GM18498 (cell line): ENCODE measurements around the gene RAD51C.
A peak's percentile ranks its signal among the peaks of the same experiment; 100 is the strongest.
"Not testable (repeated sequence)": the region's sequence is repeated elsewhere in the genome, so short reads cannot be mapped to it uniquely, and the experiment has no call there.

Experiments
- ATAC-seq: cut with Tn5 transposase; IDR thresholded peaks from one replicate; pipeline ENCODE4 v1.9.1; 2021; ENCODE audit warnings: mild to moderate bottlenecking, moderate library complexity; ENCODE audit not compliant: unreplicated experiment

RAD51C gene

DNA sequence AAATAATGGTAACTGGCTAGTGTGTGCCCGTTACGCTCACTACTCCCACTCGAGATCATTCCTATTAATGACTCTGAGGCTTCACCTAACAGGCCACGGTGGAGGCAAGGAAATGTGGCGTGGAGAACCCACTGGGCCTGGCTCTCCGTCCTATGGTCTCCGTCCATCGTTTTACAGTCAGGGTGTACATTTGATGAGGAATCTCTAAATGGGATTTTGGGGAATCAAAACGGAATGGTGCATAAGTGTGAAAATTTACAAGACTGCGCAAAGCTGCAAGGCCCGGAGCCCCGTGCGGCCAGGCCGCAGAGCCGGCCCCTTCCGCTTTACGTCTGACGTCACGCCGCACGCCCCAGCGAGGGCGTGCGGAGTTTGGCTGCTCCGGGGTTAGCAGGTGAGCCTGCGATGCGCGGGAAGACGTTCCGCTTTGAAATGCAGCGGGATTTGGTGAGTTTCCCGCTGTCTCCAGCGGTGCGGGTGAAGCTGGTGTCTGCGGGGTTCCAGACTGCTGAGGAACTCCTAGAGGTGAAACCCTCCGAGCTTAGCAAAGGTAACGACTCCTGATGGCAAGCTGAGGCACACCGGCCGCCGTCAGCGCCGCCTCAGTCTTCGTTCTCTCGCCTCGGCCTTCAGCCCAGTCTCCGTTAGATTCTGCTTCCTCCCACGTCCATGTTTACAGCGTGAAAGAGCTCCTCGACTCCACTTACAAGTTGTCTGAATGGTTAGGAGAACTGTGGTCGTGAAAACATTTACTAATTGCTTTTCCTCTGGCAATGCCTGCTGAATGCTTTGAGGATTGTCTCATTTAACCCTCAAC, at the start of gene RAD51C:
Gene RAD51C, plus strand, starts transcription at position 364 of the 817 bp plus-strand sequence. Its CDS starts 42 bp downstream, at position 406.
- peak; percentile 97 for ATAC-seq

DNA sequence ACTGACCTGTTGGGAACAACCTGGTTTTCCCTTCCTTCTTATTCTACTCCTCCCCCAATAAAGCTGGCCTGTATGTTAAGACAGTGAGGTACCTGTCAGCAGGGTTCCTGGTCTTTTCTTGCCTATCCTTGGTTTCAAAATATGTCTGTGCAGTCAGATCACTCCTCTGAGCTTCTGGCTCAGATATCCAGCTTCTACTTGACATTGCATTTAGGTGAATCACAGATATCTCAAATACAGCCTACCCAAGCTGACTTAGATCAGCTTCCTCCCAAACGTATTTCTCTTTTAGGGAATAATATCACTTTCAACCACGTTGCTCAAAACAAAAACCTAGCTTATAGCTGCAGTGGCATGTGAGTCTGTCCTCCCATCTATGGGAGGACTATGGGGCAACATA, 49.3 kb upstream of the RAD51C start:
- ATAC-seq: no peak

DNA sequence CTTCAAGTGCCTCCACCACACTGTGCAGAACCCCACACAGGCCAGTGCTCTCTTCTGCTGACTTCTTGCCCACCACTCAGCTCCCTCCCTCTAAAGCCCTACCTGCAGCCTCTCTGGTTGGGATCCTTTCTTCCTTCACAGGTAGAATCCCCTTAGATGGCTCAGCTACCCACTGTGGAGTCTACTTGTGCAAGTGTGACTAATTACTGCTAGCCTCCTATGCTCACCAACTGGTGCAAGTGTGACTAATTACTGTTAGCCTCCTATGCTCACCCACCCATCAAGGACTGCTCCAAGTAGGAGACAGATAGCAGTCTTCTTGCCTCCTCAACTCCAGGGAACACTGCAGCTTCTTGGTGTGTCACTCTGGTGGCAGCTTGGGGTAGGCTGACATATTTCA, 44.2 kb upstream of the RAD51C start:
- ATAC-seq: no peak

DNA sequence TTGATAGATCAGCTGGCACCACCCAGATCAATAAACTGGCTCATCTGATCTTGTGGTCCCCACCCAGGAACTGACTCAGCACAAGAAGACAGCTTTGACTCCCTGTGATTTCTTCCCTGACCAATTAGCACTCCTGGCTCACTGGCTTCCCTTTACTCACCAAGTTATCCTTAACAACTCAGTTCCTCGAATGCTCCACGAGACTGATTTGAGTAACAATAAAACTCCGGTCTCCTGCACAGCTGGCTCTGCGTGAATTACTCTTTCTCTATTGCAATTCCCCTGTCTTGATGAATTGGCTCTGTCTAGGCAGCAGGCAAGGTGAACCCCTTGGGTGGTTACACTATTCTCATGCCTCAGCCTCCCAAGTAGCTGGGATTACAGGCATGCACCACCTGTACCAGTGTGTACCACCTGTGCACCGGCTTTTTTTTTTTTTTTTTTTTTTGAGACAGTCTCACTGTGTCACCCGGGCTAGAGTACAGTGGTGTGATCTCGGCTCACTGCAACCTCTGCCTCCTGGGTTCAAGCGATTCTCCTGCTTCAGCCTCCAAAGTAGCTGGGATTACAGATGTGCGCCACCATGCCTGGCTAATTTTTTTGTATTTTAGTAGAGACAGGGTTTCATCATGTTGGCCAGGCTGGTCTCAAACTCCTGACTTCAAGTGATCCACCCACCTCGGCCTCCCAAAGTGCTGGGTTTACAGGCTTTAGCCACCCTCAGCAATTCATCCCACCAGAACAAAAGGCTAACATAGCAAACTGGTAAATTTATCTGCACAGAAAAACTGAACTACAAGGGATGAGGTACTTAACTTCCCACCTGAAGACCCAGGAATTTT, 34.2 kb upstream of the RAD51C start:
- peak; percentile 18 for ATAC-seq

DNA sequence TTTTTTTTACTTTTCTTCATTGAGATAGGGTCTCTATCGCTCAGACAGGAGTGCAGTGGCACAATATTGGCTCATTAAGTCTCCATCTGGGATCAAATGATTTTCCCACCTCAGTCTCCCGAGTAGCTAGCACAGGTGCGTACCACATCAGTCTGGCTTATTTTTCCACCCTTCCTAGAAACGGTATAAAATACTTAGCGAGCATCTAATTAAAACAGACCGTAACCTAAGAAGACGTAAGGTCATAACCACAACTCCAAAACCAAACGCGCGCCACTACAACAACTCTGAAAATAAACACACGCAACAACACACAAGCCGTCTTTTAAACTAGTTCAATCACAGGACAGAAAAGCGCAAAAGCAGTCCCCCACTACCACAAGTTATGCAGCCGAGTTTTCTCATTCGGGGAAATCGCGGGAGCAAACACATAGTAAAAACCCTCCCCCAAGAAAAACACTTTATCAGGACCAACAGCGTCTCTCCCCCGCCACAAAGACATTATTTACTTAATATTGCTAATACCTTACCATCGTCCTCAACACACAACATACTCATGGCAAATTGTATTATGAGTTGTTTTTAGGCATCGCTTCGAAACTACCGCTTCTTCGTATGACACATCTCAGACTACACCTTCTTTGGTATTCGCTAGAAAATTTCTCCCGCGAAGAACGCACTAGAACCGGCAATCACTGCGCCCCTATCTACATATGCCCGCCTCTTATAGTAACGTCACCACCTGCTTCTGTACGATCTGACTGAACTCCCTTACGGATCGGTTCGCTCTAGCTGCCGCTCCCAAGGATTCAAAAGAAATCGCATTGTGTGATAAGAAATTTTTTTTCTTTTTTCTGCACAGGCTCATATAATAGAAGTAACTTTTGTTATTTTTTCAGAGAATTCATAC, 33.3 kb upstream of the RAD51C start:
- peak; percentile 81 for ATAC-seq

DNA sequence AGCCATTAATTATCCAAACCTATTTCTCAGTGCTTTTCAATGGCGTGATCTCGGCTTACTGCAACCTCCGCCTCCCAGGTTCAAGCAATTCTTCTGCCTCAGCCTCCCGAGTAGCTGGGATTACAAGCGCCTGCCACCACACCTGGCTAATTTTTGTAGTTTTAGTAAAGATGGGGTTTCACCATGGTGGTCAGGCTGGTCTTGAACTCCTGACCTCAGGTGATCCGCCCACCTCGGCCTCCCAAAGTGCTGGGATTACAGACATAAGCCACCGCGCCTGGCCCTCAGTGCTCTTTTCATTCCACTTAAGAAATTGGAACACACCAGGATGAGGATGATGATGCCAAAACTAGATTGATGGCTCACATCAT, 32.7 kb upstream of the RAD51C start:
- not testable (repeated sequence) for ATAC-seq

DNA sequence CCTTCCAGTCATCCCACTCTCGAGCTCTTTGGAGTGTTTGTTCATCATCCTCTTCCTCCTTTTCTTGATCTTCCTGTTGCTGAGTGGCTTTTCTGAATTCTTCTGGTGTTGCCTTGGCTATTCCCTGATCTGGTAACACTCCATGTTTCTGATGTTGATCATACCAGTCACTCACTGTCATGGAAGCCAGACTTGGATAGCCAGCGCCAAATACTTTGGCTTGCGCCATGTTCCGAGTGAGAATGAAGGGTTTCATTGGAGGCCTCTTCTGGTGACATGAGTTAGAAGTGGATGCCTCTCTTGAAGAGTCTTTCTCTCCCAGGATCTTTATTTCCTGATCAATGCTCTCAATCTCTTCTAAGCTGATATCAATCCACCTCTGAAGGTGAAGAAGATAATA, 31.8 kb upstream of the RAD51C start:
- ATAC-seq: no peak

DNA sequence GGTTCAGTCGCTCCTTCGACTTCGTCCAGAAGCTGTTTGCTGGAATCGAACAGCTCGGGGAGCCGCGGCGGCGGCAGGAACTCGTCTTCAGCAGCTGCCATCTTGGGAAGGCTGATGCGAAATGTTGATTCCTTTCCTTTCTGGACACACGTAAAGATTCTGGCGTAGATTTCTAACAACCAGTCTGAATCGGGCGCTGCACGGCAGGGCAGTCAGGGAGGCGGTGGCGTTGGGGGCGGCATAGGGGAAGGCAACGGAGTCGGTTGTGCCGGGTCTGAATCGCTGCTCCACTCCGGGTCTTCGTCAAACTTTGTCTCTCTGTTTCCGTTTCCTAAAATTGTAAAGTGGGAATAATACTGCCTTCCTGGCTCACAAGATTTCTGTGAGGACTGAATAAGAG, 30.9 kb upstream of the RAD51C start:
- ATAC-seq: no peak

DNA sequence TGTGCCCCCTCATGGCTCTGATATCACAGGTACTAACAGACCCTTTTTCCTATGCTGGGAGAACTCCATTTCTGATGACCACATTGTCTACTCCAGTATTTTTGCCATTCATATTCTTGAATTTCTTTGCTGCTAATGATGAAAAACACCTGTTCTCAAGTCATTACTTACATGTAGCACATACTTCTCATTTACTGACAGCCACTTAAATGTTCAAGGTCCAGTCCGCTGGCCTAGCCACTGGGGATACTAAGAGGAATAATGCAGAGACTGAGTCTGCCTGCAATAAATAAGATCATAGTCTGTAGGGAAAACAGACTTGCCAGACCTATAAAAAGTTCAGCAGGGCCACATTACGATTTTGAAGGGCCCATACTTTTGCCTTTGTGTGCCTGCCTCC, 28.1 kb upstream of the RAD51C start:
- ATAC-seq: no peak

DNA sequence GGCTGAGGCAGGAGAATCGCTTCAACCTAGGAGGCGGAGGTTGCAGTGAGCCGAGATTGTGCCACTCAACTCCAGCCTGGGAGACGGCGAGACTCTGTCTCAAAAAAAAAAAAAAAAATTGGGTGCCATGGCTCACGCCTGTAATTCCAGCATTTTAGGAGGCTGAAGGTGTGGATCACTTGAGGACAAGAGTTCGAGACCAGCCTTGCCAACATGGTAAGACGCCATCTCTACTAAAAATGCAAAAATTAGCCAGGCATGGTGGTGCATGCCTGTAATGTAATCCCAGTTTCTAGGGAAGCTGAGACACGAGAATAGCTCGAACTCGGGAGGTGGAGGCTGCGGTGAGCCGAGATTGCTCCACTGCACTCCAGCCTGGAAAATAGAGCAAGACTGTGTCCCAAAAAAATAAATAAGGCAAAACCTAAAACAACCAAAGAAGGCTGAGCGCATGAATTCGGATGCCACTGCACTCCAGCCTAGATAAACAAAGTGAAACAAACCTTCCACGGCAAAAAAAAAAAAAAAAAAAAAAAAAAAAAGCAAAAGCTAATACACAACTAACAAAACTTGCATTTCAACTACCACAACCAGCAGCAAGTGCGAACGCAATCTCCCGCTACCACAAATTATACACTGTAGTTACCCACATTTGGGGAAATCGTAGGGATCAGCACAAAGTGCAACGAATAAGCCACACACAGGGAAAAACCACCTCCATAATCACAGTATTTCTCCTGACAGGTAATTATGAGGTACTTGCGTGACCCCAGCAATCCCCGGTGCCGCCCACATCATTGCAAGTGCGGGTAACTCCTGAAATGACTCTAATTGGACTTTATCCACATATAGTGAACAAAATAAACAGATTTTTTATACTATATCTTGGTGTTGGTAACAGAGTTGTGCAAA, 26.2 kb upstream of the RAD51C start:
- no peak for ATAC-seq

DNA sequence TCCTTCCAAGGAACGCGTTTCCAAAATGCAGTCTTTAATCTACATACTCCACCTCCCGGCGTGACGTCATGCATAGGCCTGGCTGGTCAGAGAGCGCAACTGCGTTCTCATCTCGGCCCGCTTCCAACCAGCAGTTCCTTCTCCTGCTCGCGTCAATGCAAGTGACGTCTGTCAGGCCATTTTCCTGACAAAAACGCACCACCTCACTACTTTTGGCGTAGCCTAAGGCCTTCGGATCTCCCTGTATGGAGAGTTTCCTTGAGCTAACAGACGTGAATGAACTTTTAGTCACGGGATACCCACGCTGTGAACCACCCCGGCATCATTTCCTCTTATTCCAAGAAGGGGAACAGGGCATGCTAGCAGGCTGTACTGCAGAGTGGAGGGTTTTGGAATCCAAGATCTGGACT, 25.5 kb upstream of the RAD51C start:
- no peak for ATAC-seq

DNA sequence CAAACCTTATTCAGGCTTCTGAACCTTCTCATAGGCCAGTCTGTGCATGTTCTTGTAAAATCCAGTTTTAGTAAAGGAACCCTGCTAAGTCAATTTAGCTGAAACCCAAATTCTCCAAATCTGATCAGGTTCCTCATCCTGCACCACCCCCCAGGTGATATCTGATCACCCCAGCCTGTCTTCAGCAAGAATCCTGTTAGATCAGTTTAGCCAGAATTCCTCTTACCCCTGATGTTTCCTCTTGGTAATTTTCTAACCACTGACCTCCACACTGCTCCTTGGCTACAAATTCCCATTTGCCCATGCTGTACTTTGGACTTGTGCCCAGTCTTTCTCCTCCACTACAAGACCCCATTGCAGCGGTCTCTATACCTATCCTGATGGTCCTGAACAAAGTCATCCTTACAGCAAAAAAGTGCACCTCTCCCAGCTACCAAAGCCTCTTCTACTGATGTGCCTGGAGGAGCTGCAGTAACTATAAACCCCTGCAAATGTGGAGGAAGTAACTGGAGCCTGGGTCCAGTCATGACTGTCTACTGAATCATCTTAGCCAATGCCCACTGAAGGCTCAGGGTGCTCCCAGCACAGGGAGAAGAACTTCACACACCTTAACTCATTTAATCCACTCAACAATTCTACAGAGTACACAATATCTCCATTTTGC, 24.3 kb upstream of the RAD51C start:
- no peak for ATAC-seq

DNA sequence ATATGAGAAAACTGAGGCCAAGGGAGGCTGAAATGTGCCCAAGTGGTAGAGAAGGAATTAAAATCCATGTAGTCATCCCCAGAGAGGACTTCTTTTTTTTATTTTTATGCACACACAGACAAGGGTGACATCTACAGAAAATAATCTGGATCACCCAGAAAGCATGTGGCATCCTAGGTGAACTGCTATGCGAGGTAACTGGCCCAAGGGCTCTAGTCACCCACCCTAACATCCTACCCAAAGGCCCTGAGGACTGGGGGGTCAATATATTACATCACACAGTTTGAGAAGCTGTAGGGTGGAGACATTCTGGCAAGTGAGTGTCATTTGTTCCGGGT, 23.8 kb upstream of the RAD51C start:
- ATAC-seq: no peak

DNA sequence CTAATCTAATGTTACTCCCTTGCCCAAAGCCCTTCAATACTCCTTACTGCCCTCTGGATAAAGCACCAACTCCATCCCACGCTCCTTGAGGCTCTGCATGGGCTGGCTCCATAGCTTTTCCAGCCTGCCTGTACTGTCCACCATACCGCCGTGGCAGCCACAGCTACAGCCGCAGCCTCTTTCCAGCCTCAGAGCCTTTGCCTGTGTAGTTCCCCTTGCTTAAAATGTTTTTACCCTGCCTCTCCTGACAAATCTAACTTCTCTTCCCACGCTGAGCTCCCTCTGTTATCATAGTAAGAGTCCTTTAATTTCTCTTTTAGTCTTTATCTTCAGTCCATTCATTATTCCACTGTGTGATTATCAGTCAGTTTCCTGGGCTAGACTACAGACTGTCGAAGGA, 22.5 kb upstream of the RAD51C start:
- no peak for ATAC-seq

DNA sequence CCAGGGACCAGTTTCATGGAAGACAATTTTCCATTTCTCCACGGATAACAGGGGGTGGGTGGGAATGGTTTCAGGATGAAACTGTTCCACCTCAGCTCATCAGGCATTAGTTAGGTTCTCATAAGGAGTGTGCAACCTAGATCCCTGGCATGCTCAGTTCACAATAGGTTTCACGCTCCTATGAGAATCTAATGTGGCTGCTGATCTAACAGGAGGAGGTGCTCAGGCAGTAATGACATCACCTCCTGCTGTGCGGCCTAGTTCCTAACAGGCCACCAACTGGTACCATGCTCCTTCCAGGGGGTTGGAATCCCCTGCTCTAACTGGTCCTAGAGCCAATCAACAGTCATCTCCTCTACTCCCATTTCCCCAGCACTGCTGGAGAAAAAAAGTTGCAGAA, 20.4 kb upstream of the RAD51C start:
- ATAC-seq: no peak

DNA sequence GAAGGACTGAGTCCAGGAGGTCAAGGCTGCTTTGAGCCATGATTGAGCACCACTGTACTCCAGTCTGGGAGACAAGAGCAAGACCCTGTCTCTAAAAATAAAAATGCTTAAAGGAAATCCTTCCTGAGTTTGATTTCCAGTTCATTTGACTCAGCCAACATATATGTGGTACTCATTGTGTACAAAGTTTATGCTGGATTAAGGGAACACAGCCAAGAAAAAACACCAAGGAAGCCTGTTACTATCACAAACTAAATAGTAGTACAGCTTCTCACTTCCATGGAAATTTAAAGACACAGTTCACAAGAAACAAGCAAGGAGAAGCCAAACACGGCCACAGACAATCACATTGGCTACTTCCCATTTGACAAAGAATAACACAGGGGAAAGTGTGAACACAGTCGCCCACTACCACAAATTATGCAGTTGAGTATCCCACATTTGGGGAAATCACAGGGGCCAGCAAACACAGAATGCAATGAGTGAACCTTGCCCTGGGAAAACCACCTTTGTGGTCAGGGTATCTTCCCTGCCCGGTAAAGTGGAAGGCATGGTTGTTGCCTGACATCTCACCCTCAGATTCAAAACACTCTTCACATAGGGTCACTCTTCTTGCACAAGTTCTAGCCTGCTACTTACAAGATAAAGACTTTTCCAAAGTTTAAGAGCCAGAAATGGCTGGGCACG, 15.1 kb upstream of the RAD51C start:
- ATAC-seq: no peak

DNA sequence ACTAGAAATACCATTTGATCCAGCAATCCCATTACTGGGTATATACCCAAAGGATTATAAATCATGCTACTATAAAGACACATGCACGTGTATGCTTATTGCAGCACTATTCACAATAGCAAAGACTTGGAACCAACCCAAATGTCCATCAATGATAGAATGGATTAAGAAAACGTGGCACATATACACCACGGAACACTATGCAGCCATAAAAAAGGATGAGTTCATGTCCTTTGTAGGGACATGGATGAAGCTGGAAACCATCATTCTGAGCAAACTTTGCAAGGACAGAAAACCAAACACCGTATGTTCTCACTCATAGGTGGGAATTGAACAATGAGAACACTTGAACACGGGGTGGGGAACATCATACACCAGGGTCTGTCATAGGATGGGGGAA, 14.1 kb upstream of the RAD51C start:
- ATAC-seq: not testable (repeated sequence)

DNA sequence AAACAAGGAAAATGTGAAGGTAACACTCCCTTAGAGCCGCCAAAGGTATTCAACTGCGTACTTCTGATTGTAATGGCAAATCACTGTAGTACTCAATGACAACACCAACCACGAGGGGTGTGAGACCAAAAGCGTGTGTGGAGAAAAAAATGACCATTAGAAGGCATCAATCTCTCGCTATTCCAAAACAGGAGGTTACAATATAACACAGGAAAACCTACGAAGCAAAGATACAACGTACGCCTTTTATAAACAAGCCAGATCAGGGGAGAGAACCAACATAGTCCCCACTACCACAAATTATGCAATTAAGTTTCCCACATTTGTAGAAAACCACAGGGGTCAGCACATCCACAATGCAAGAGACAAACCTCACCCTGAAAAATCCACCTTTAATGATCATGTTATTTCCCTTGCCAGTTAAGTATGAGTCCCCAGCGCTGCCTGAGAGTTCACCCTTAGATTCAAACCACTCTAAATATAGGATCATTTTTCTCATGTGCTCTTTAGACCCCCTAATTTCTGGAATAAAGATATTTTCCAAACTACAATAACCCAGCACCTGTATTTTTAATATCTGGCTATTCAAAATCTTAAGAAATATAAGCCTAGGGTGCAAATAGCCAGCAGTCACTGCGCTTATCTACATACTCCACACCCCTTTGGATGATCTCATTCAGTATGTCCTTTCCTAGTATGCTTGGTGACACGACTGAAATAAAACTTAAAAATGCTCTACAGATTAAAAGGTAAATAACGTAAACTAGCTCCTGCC, 13.0 kb upstream of the RAD51C start:
- no peak for ATAC-seq
